GM10847 (cell line): ENCODE measurements around the gene VWDE.

ENCODE experiments used
- POLR2A ChIP-seq: IDR thresholded peaks from 2 replicates; pipeline ENCODE4 v1.6.1; 2011; ENCODE audit not compliant: insufficient read length; ENCODE audit errors: extremely low read depth

The VWDE gene

GRCh38 chr7:12370249-12370648 lies 33.4 kb downstream of the VWDE start:
- TF ChIP-seq POLR2A: no peak

GRCh38 chr7:12369756-12370155 lies 33.9 kb downstream of the VWDE start:
- TF ChIP-seq POLR2A: no peak

DNA sequence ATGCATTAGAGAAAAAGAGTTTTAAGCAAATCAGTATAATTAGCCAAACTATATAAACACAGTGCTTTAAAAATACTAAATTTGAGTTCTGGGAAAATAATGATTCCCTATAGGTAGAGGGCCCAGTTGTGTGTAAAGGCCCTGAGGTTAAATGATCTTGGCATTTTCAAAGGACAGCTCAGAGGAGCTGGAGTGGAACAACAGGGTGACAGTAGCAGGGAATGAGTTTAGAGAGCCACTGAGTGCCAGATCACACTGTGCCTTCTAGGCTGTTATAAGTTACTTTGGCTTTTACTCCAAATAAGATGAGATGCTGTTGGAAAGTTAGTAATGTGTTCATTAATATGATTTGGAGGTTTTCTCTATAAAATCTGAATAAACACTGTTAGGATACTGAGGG lies 34.6 kb downstream of the VWDE start:
- no peak for TF ChIP-seq POLR2A

- no peak for TF ChIP-seq POLR2A
These were observed 42.7 kb downstream of the VWDE start for GRCh38 chr7:12360948-12361347.

DNA sequence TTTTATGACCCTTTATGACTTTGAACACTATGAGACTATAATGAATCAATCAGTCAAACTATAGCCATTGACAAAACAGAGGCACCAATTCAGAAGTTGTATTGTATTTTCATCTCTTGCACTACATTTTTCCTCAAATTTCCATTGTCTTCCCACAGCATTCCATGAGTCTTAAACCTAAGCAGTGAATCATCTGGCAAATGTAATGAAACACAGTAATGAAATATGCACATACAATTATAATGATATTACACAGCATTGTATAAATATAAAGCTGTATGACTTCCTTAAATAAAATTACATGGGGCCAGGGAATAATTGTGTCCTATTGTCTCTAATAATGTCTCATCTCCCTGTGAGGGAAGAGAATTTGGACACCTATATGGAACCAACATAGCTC lies 45.0 kb downstream of the VWDE start:
- no peak for TF ChIP-seq POLR2A

DNA sequence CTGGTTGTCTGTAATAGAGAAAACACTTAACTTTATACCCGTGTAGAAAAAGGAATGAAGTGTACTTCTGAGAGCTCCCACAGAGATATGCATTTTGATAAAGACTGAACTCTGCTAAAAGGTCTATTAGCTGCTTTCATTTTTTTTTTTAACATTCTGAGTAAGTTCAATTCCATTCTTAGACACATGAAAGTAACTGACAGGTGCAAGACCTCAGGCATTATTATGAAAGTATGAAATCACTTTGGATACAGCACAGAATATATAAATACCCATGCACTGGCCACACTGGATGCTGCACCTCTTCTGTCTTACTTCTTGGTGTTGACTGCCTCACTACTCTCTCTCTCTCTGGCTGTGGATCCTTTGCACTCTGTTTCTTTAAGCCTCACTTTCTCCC lies 46.2 kb downstream of the VWDE start:
- TF ChIP-seq POLR2A: no peak

DNA sequence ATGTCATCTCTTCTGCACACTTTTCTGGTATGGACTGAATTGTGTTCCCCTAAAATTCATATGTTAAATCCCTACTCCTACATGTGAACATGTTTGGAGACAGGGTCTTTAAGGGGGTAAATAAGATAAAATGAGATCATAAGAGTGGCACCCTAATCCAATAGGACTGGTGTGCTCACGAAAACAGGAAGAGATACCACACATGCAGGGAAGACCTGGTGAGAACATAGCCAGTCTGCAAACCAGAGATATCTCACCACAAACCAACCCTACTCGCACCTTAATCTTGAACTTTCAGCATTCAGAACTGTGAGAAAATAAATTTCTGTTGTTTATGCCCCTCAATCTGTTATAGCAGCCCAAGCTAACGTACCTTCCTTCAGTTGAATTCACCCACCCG lies 51.8 kb downstream of the VWDE start:
- TF ChIP-seq POLR2A: no peak

DNA sequence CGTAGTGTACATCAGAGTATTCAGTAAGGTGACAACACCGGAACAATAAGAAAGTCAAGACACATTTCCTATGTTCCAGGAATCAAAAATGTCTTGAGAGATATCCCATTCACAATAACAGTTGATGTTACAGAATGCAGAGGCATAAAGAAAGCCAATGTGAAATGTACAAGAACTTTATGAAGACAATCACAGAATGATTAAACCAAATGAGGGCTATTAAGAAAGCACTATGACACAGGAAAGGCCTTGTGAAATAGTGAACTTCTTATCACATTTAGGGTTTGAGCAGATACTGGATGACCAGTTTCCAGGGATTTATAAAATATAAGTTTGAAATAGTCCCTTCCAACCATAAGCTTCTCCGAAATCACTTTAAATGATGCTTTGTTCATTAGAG lies 52.7 kb downstream of the VWDE start:
- TF ChIP-seq POLR2A: no peak

- TF ChIP-seq POLR2A: no peak
These were observed 66.6 kb downstream of the VWDE start for GRCh38 chr7:12337095-12337494.

GRCh38 chr7:12328888-12329770 lies 74.5 kb downstream of the VWDE start:
- TF ChIP-seq POLR2A: no peak

GRCh38 chr7:12327922-12328321 lies 75.7 kb downstream of the VWDE start:
- TF ChIP-seq POLR2A: no peak

DNA sequence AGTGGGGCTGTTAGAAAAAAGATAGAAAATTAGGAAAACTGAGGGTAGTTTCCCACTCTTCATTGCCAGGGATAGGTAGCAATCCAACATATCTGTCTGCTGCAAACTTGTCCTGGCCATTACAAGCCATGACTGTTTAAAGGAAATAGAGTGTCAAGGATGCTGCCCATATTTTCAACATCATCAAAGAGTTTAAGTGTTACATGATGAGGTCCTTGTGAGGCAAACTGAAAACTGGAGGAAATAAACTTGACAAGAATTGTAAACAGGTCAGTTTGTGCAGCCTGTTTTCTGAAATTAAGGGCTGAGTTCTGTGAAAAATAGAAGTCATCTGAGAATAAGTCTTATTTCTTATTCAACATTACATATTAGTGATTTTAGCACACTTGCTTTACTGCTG lies 78.0 kb downstream of the VWDE start:
- TF ChIP-seq POLR2A: no peak

GRCh38 chr7:12323415-12323814 lies 80.2 kb downstream of the VWDE start:
- TF ChIP-seq POLR2A: no peak

- TF ChIP-seq POLR2A: no peak
These were observed 80.8 kb downstream of the VWDE start for GRCh38 chr7:12322903-12323300.

DNA sequence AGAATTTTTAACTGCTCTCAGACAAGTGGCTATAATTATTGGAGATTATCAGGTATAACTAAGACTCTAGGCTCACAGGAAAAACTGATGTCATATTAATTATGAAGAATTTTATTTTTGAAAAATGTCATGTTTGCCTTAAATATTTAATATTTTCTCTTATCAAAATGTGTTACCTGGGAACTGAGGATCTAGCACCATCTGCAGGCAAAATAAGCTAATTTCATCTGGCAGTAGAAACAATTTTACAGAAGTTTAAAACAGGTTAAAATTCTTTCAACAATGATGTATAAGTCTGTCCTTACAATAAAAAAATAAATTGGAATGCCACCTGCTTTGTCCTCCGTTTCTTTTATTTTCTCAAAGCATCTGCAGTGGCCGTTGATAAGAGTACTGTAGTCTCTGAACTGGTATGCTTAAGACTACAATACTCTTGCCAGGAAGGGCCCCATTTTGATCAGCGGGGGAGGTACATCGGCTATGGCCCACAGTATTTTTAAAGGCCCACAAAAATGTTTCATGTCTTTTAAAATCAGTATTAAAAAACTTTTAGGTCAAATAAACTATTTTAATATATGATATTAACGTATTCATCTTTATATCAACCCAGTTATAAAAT lies 81.3 kb downstream of the VWDE start:
- TF ChIP-seq POLR2A: no peak

- no peak for TF ChIP-seq POLR2A
These were observed 82.5 kb downstream of the VWDE start for GRCh38 chr7:12320987-12321647.
